ENCODE data around the gene RBM19.
A peak's percentile ranks its signal among the peaks of the same experiment; 100 is the strongest.
"Not testable (repeated sequence)": the region's sequence is repeated elsewhere in the genome, so short reads cannot be mapped to it uniquely, and the experiment has no call there.

Gene RBM19

GRCh38 chr12:113930249-113930648 is 35.9 kb downstream of the RBM19 start:
- DNase-seq, result no peak

GRCh38 chr12:113929312-113929989 is 36.7 kb downstream of the RBM19 start:
- DNase-seq, result no peak

GRCh38 chr12:113926788-113927187 is 39.3 kb downstream of the RBM19 start:
- no peak for DNase-seq

GRCh38 chr12:113924341-113924740 is 41.8 kb downstream of the RBM19 start:
- no peak for DNase-seq

GRCh38 chr12:113923251-113923650 is 42.9 kb downstream of the RBM19 start:
- DNase-seq, result no peak

GRCh38 chr12:113921430-113921829 is 44.7 kb downstream of the RBM19 start:
- no peak for DNase-seq

- DNase-seq, result no peak
These were observed 46.3 kb downstream of the RBM19 start for GRCh38 chr12:113919791-113920190.

- no peak for DNase-seq
These were observed 47.8 kb downstream of the RBM19 start for GRCh38 chr12:113918306-113918705.

GRCh38 chr12:113917393-113917792 is 48.7 kb downstream of the RBM19 start:
- DNase-seq, result no peak

- DNase-seq, result no peak
These were observed 51.3 kb downstream of the RBM19 start for GRCh38 chr12:113914806-113915205.

GRCh38 chr12:113914176-113914575 is 51.9 kb downstream of the RBM19 start:
- DNase-seq, result no peak

GRCh38 chr12:113912760-113913329 is 53.3 kb downstream of the RBM19 start:
- peak; percentile 68 for DNase-seq

GRCh38 chr12:113911971-113912759 is 54.0 kb downstream of the RBM19 start:
- DNase-seq, result no peak

- DNase-seq, result no peak
These were observed 55.3 kb downstream of the RBM19 start for GRCh38 chr12:113910751-113911272.

- no peak for DNase-seq
These were observed 56.2 kb downstream of the RBM19 start for GRCh38 chr12:113909776-113910420.

- DNase-seq, result no peak
These were observed 57.5 kb downstream of the RBM19 start for GRCh38 chr12:113908584-113909100.

GRCh38 chr12:113907446-113908180 is 58.5 kb downstream of the RBM19 start:
- no peak for DNase-seq

- no peak for DNase-seq
These were observed 59.5 kb downstream of the RBM19 start for GRCh38 chr12:113906411-113907200.

- no peak for DNase-seq
These were observed 60.3 kb downstream of the RBM19 start for GRCh38 chr12:113905829-113906228.

GRCh38 chr12:113903381-113903863 is 62.7 kb downstream of the RBM19 start:
- no peak for DNase-seq

GRCh38 chr12:113901319-113901718 is 64.8 kb downstream of the RBM19 start:
- not testable (repeated sequence) for DNase-seq

Data from NCI-H69 (cell line).